Measurements from ENCODE around the gene KREMEN2. TPM values are rescaled to one million over a fixed set of nuclear protein-coding genes. Genes with fewer than 3 reads are reported as not detected.

KREMEN2 gene
- total RNA-seq, 1 donor from 2014 or later = 0.04 TPM

GRCh38 chr16:3017344-3017743 lies 53.3 kb downstream of the KREMEN2 start:
- peak overlapping the region; percentile 38 for H3K4me3 ChIP-seq (ENCODE audit: low read depth, low read length)
- H3K36me3 ChIP-seq (ENCODE audit: control insufficient read depth, insufficient read depth, low read length) = no peaks in the 10 kb centered on the region
- TF ChIP-seq CTCF (IDR thresholded peaks at IDR 0.05; ENCODE audit: insufficient read depth, low read length, poor library complexity, severe bottlenecking) = no peak
- peaks cover 5% of the 10 kb centered on the region for H3K27me3 ChIP-seq (ENCODE audit: control insufficient read depth, insufficient read depth, low read length)
- DNase-seq (ENCODE audit: low read depth) = no peak

Other genes with a start within 250 kb of the KREMEN2 start
- 2.9 and 3.1 TPM in 2 replicates for gene PRSS27, start 244.1 kb upstream of the KREMEN2 start, total RNA-seq
- gene SRRM2, start 211.6 kb upstream of the KREMEN2 start, total RNA-seq = 82.6 and 136 TPM in 2 replicates
- gene ELOB, start 187.0 kb upstream of the KREMEN2 start, total RNA-seq = 557 and 714 TPM in 2 replicates
- not detected in 2 replicates for gene PRSS33, start 176.7 kb upstream of the KREMEN2 start, total RNA-seq
- gene PRSS41, start 165.8 kb upstream of the KREMEN2 start, total RNA-seq = not detected in 2 replicates
- gene PRSS21, start 147.0 kb upstream of the KREMEN2 start, total RNA-seq = 0.29 and 3.0 TPM in 2 replicates
- gene ZG16B, start 134.0 kb upstream of the KREMEN2 start, total RNA-seq = 1.1 and 2.8 TPM in 2 replicates
- gene PRSS22, start 106.1 kb upstream of the KREMEN2 start, total RNA-seq = 71.8 and 76.0 TPM in 2 replicates
- gene FLYWCH2, start 81.1 kb upstream of the KREMEN2 start, total RNA-seq = 58.6 and 69.5 TPM in 2 replicates
- 48.4 and 66.1 TPM in 2 replicates for gene FLYWCH1, start 52.3 kb upstream of the KREMEN2 start, total RNA-seq
- 14.2 and 15.2 TPM in 2 replicates for gene PAQR4, start 5.1 kb downstream of the KREMEN2 start, total RNA-seq
- gene PKMYT1, start 16.2 kb downstream of the KREMEN2 start, total RNA-seq = 5.1 and 6.1 TPM in 2 replicates
- 1.0 and 3.1 TPM in 2 replicates for gene CLDN9, start 48.6 kb downstream of the KREMEN2 start, total RNA-seq
- gene CLDN6, start 53.9 kb downstream of the KREMEN2 start, total RNA-seq = 319 and 359 TPM in 2 replicates
- 572 and 754 TPM in 2 replicates for gene TNFRSF12A, start 56.1 kb downstream of the KREMEN2 start, total RNA-seq
- gene HCFC1R1, start 59.7 kb downstream of the KREMEN2 start, total RNA-seq = 10.2 and 18.4 TPM in 2 replicates
- 12.2 and 17.0 TPM in 2 replicates for gene THOC6, start 59.8 kb downstream of the KREMEN2 start, total RNA-seq
- 6.9 and 9.2 TPM in 2 replicates for gene BICDL2, start 72.7 kb downstream of the KREMEN2 start, total RNA-seq
- 0.17 TPM in 1 of 2 replicates, not detected in the other for gene MMP25, start 82.3 kb downstream of the KREMEN2 start, total RNA-seq
- 621 and 682 TPM in 2 replicates for gene IL32, start 101.4 kb downstream of the KREMEN2 start, total RNA-seq
- not detected in 2 replicates for gene ZSCAN10, start 135.0 kb downstream of the KREMEN2 start, total RNA-seq
- gene ZNF205, start 148.3 kb downstream of the KREMEN2 start, total RNA-seq = 25.1 and 27.9 TPM in 2 replicates
- gene ZNF213, start 170.8 kb downstream of the KREMEN2 start, total RNA-seq = 13.7 and 16.6 TPM in 2 replicates
- gene OR1F1, start 223.9 kb downstream of the KREMEN2 start, total RNA-seq = not detected in 2 replicates